GM12865 (cell line): ENCODE data around the gene DSCAM.

Experiments used
- DNase-seq: peaks from one replicate; pipeline ENCODE4 v3.0.0; 2010; ENCODE audit warnings: low read depth
- H3K4me3 ChIP-seq: 2 replicates; pipeline ENCODE4 v1.5.1; 2011; ENCODE audit warnings: mild to moderate bottlenecking, low read depth, low read length, control low read depth
- TF ChIP-seq, protein P1 (sequence below): IDR thresholded peaks from 2 replicates; pipeline ENCODE4 v1.5.1; 2011; ENCODE audit warnings: low read length, control low read depth, low read depth, inconsistent platforms; ENCODE audit not compliant: insufficient read depth; ENCODE audit errors: missing control alignments

The DSCAM gene

DNA sequence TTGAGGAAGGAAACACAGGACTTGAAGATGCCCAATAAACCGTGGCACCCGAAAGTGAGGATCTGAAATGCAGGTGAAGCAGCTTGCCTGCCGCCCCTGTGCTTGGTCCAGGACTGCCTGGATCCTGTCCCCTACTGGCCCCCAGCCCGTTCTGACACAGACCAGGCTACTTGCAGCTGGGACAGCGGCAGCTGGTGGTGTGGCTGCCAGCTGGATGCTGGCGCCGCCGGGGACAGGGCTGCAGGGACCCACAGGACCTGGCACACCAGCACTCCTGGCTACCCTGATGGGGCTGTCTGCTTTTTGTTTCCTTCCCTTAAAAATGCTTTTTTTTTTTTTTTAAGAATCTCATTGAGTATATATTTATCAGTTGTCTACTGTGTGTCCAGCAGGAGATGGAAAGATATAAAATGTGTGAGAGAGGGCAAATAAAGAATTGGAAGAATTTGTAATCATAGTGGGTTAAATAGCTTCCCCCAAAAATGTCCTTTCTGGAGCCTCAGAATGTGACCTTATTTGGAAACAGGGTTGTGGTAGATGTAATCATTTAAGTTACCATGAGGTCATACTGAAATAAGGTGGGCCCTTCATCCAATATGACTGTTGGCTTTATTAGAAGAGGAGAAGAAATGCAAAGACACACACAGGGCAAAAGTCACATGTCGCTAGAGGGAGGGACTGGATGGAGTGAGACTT lies 165.6 kb downstream of the DSCAM start:
- TF ChIP-seq, protein P1, sequence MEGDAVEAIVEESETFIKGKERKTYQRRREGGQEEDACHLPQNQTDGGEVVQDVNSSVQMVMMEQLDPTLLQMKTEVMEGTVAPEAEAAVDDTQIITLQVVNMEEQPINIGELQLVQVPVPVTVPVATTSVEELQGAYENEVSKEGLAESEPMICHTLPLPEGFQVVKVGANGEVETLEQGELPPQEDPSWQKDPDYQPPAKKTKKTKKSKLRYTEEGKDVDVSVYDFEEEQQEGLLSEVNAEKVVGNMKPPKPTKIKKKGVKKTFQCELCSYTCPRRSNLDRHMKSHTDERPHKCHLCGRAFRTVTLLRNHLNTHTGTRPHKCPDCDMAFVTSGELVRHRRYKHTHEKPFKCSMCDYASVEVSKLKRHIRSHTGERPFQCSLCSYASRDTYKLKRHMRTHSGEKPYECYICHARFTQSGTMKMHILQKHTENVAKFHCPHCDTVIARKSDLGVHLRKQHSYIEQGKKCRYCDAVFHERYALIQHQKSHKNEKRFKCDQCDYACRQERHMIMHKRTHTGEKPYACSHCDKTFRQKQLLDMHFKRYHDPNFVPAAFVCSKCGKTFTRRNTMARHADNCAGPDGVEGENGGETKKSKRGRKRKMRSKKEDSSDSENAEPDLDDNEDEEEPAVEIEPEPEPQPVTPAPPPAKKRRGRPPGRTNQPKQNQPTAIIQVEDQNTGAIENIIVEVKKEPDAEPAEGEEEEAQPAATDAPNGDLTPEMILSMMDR: no peak
- H3K4me3 ChIP-seq: no peak overlapping the region
- no peak for DNase-seq

DNA sequence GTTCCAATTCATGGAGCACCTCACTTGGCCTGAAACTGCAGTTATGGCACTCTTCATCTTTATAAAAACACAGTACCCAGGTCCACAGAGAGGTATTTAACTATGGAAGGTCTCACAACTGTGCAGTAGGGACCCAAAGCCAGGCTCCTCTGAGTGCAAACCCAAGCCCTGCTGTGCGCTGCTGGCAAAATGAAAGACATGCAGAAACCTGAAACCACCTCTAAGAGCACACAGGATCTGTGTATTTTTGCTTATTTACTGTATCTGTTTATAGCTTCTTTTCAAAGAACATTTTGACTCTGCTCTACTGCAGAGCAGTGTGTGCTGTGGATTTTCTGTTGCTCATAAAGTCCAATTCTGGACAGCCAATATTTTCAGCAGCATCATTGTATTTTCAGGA lies 166.6 kb downstream of the DSCAM start:
- H3K4me3 ChIP-seq: no peak overlapping the region
- TF ChIP-seq, protein P1: no peak
- DNase-seq: no peak

DNA sequence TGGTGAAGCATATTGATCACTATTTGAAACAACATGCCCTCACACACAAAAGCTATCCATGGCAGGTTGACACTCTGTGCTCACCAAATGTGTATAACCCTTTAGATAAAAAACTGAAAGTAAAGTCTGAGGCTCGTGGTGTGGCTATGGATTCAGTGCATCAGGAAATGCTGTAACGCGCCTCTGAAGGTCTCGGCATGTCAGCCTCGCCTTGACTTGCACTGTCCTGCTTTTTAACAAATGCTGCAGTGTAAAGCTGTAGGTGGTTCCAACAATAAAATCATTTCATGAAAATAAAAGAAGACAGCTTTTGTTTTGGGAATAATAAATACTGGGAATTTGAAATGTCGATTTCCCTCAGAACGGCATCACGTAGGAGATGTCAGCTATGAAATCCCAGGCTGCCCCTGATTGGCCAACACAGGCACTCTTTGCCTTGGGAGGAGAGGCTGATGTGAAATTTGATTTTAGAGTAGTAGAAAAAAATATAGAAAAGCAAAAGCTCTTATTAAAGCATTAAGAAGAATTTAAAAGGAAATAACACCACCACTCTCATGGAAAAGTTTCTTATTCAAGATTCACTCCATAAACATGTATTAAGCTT lies 168.2 kb downstream of the DSCAM start:
- no peak overlapping the region for H3K4me3 ChIP-seq
- no peak for DNase-seq

GRCh38 chr21:40675017-40675416 lies 171.9 kb downstream of the DSCAM start:
- DNase-seq: no peak

More for the DNA sequence above, 168.2 kb downstream of the DSCAM start:
- TF ChIP-seq, protein P1: no peak

DNA sequence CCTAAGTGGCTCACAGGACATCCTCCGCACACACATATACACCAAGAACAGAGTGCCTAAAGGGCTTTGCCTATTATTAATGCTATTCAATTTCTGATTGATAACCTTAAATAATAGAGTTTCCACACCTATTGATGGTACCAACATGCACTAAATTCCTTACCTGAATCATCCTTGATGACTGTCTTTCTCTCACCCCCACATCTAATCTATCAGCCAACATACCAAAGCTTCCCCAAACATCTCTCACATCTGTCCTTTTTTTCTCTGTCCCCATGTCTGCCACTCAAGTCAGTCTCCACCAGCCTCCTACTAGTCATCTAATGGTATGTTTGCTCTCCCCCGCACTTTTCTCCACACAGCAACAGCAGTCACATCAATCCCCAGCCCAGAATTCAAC lies 174.4 kb downstream of the DSCAM start:
- TF ChIP-seq, protein P1: no peak
- H3K4me3 ChIP-seq: no peak overlapping the region
- DNase-seq: no peak

More at GRCh38 chr21:40675017-40675416, 171.9 kb downstream of the DSCAM start:
- TF ChIP-seq, protein P1: no peak
- H3K4me3 ChIP-seq: no peak overlapping the region

DNA sequence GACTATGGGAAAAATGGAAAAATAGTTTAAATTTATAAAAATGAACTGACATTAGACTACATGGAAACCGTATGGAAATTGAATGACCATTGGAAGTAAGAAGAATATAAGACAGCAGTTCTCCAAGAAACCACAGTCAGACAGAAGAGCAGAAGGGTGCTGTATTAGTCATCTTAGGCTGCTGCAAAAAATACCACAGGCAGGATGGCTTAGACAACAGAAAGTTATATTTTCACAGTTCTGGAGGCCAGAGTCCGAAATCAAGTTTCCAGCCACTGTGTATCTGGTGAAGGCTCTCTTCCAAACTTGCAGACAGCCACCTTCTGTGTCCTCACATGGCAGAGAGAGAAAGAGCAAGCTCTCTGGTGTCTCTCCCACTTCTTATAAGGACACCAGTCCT lies 175.2 kb downstream of the DSCAM start:
- DNase-seq: no peak

More for the DNA sequence above, 175.2 kb downstream of the DSCAM start:
- TF ChIP-seq, protein P1: no peak
- no peak overlapping the region for H3K4me3 ChIP-seq
